ENCODE data around the gene COL6A6. TPM values are rescaled to one million over a fixed set of nuclear protein-coding genes. Genes with fewer than 3 reads are reported as not detected.

The COL6A6 gene
- total RNA-seq, 1 experiment from 2014 or later: not detected

DNA sequence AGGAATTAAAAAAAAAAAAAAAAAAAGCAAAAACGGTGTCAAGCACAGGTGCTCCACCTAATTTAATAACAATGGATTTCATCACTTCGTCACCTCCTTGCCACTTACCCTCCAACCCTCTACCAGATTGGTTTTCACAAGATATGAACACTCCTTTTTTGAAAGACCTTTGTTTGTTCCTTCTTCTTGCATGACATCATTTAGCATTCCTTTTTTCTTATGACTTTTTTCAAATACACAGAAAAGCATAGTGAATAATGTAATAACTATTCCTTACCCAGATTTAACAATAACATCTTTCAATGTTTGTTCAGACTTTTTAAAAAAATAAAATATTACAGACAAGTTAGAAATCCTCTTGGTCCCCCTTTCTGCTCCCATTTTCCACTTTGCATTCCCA, 16.3 kb downstream of the COL6A6 start:
- Histone ChIP-seq H3K36me3 (ENCODE audit: control insufficient read depth in 1 of 2, insufficient read depth in 2 of 2, low read length in 2 of 2) (no peaks in the 10 kb centered on the region), H3K27me3 (ENCODE audit: insufficient read depth, low read length) (peaks cover 69% of the 10 kb centered on the region), H4K20me1 (ENCODE audit: insufficient read depth) (no peaks in the 10 kb centered on the region), H3K79me2 (ENCODE audit: insufficient read depth, low read length) (no peaks in the 10 kb centered on the region), H3K4me1 (ENCODE audit: control insufficient read depth in 1 of 2, insufficient read depth in 2 of 2, low read length in 2 of 2) (no peaks in the 10 kb centered on the region), H3K9me2 (ENCODE audit: insufficient read depth) (no peaks in the 10 kb centered on the region), H3K9me3 (ENCODE audit: control insufficient read depth in 1 of 2, insufficient read depth in 1 of 2, low read depth in 1 of 2, low read length in 2 of 2) (no peaks in the 10 kb centered on the region), H2AFZ (ENCODE audit: low read depth, low read length, poor library complexity, severe bottlenecking) (no peak overlapping the region), H3K27ac (ENCODE audit: low read depth, low read length) (no peak overlapping the region), H3K4me2 (ENCODE audit: low read length) (no peak overlapping the region), H3K4me3 (replicated peaks in 1 of 2; ENCODE audit: low read depth in 1 of 2, low read length in 2 of 2) (no peak overlapping the region), H3K9ac (ENCODE audit: low read length) (no peak overlapping the region)
- intact Hi-C loops (cut with micrococcal nuclease): loop anchor here (10.0 kb wide), 1 partner anchor 378 kb away; no protein-coding TSS in a partner anchor
- TF ChIP-seq ATF3 (IDR thresholded peaks at IDR 0.05) (no peak), CEBPB (IDR thresholded peaks at IDR 0.05; ENCODE audit: low read depth) (no peak), TCF7L2 (IDR thresholded peaks at IDR 0.05; ENCODE audit: borderline replicate concordance, extremely low read depth, insufficient read depth, insufficient read length) (no peak), EZH2 (IDR thresholded peaks at IDR 0.05) (no peak)
- ChIA-PET RAD21 (ENCODE audit: low non-redundant PET in 1 of 2, low total read pairs in 2 of 2, uncharacterized antibody in 2 of 2, unreplicated experiment in 2 of 2) (no interaction called here), POLR2A (no interaction called here), CTCF (no interaction called here)
- no TSS peak for BruUV-seq (replicated peaks)
- ATAC-seq (no peak), DNase-seq (ENCODE audit: low read depth, low spot score) (no peak)

DNA sequence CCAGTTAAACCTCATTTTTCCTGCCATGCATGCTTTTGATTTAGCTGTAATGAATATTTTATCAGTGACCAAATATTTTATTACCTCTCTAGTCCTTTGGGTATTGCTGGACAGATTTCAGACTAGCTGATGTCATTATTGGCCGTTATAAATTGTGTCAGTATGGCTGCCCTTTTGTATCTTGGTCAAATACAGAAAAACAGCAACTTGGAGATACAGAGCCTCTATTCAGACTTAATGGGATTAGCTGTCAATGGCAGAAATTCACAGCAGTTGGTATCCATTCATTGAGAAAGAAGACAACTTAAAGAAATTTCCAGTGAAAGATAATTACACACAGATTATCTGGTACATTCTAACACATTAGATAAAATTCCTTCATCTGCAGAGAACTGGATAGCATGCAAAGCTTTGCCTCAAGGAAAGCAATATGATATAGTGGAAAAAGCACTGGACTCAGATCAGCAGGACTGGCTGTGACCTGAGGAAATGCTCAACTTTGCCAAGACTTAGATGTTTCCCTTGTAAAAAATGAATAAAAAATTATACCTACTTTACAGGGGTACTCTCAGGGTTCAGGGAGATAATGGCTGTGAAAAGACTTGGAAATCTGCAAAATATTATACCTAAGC, 20.8 kb downstream of the COL6A6 start:
- no TSS peak for BruUV-seq (replicated peaks)
- POLR2A ChIA-PET: no interaction called here
- H3K4me3 ChIP-seq (replicated peaks in 1 of 2; ENCODE audit: low read depth in 1 of 2, low read length in 2 of 2): no peak overlapping the region
- CTCF ChIA-PET: interaction anchor here (2.9 kb wide), 1 partner anchor 262 kb away, joined by 19 read pairs; no protein-coding TSS in a partner anchor
- DNase-seq (ENCODE audit: low read depth, low spot score) (no peak), ATAC-seq (no peak)
- intact Hi-C loops (cut with micrococcal nuclease): loop anchor here (10.0 kb wide), 1 partner anchor 383 kb away; no protein-coding TSS in a partner anchor
- no peaks in the 10 kb centered on the region for H3K9me2 ChIP-seq (ENCODE audit: insufficient read depth)
- H3K27ac ChIP-seq (ENCODE audit: low read depth, low read length): no peak overlapping the region
- RAD21 ChIA-PET (ENCODE audit: low non-redundant PET in 1 of 2, low total read pairs in 2 of 2, uncharacterized antibody in 2 of 2, unreplicated experiment in 2 of 2): no interaction called here
- no peak overlapping the region for H2AFZ ChIP-seq (ENCODE audit: low read depth, low read length, poor library complexity, severe bottlenecking)
- H3K27me3 ChIP-seq (ENCODE audit: insufficient read depth, low read length): peaks cover 42% of the 10 kb centered on the region
- TF ChIP-seq JUND (IDR thresholded peaks at IDR 0.05) (no peak), ELF1 (IDR thresholded peaks at IDR 0.05; ENCODE audit: borderline replicate concordance, low read depth) (no peak), SIN3A (IDR thresholded peaks at IDR 0.05; ENCODE audit: low read depth) (no peak), ZNF274 (IDR thresholded peaks at IDR 0.05; ENCODE audit: low read depth, low read length) (no peak), TCF7L2 (IDR thresholded peaks at IDR 0.05; ENCODE audit: borderline replicate concordance, extremely low read depth, insufficient read depth, insufficient read length) (no peak)
- no peak overlapping the region for H3K9ac ChIP-seq (ENCODE audit: low read length)
- no peaks in the 10 kb centered on the region for H3K4me1 ChIP-seq (ENCODE audit: control insufficient read depth in 1 of 2, insufficient read depth in 2 of 2, low read length in 2 of 2)
- no peaks in the 10 kb centered on the region for H3K36me3 ChIP-seq (ENCODE audit: control insufficient read depth in 1 of 2, insufficient read depth in 2 of 2, low read length in 2 of 2)
- H4K20me1 ChIP-seq (ENCODE audit: insufficient read depth): no peaks in the 10 kb centered on the region
- no peaks in the 10 kb centered on the region for H3K79me2 ChIP-seq (ENCODE audit: insufficient read depth, low read length)
- H3K4me2 ChIP-seq (ENCODE audit: low read length): no peak overlapping the region
- H3K9me3 ChIP-seq (ENCODE audit: control insufficient read depth in 1 of 2, insufficient read depth in 1 of 2, low read depth in 1 of 2, low read length in 2 of 2): no peaks in the 10 kb centered on the region
